A549 (cell line): ENCODE measurements around the gene RIN1. TPM values are rescaled to one million over a fixed set of nuclear protein-coding genes. Genes with fewer than 3 reads are reported as not detected.
A peak's percentile ranks its signal among the peaks of the same experiment; 100 is the strongest.

Source experiments
- ATAC-seq, 2 experiments: fragments of 200-7000 bp in 1 of 2; fragments of >200 bp in 1 of 2; cut with Nextera tagmentation in 1 of 2; cut with Tn5 transposase in 1 of 2; 3 replicates each; pipeline versions ENCODE4 v1.8.0 to v1.9.1; 2018 to 2020; ENCODE audit warnings: mild to moderate bottlenecking in 1 of 2, moderate library complexity in 1 of 2
- CTCF ChIA-PET: fragments of 300-600 bp; sonication (Branson Sonifier 250); formaldehyde crosslinking; extraction: SDS; loops from one replicate; lab custom pipeline; 2021; ENCODE audit warnings: antibody characterized with exemption, inconsistent platforms; lab: Yijun Ruan, JAX
- POLR2A ChIA-PET: fragments of 350-600 bp; formaldehyde crosslinking; extraction: SDS; loops from one replicate; lab custom pipeline; 2021; ENCODE audit warnings: antibody characterized with exemption, inconsistent platforms; lab: Yijun Ruan, JAX
- DNase-seq, 2 experiments: peaks; one replicate each; pipeline versions ENCODE4 v3.0.0 to v3.0.0-alpha.2; 2011 to 2016; ENCODE audit warnings: low read depth in 1 of 2, low spot score in 1 of 2
- FAIRE-seq: peaks from 2 replicates; lab custom pipeline; 2011; peaks lifted over from hg19 to GRCh38; lab: Jason Lieb, UNC
- H3K27ac ChIP-seq, 2 experiments: fragments of >200 bp; sonication (Bioruptor Twin); formaldehyde crosslinking; 3 replicates each; pipeline ENCODE4 v1.5.1; 2016 to 2017
- H3K4me1 ChIP-seq: fragments of >200 bp; sonication (Bioruptor Twin); formaldehyde crosslinking; 3 replicates; pipeline ENCODE4 v1.6.1; 2016
- H3K4me2 ChIP-seq: fragments of >200 bp; sonication (Bioruptor Twin); formaldehyde crosslinking; 3 replicates; pipeline ENCODE4 v1.6.1; 2016
- H3K4me3 ChIP-seq: fragments of >200 bp; sonication (Bioruptor Twin); formaldehyde crosslinking; 3 replicates; pipeline ENCODE4 v1.5.1; 2016
- H3K9me3 ChIP-seq: fragments of >200 bp; sonication (Bioruptor Twin); formaldehyde crosslinking; 3 replicates; pipeline ENCODE4 v1.6.1; 2016
- BCL3 ChIP-seq: fragments of >200 bp; sonication (Bioruptor Twin); formaldehyde crosslinking; IDR thresholded peaks from 3 replicates; pipeline ENCODE4 v1.6.1; 2016
- CEBPB ChIP-seq, 2 experiments: fragments of >200 bp in 1 of 2; sonication (Bioruptor Twin) in 1 of 2; formaldehyde crosslinking in 1 of 2; IDR thresholded peaks; 2 replicates each; pipeline ENCODE4 v1.6.1; 2012 to 2016
- E2F6 ChIP-seq: IDR thresholded peaks from 2 replicates; pipeline ENCODE4 v1.6.1; 2012; ENCODE audit warnings: low read depth, borderline replicate concordance
- ELK1 ChIP-seq: fragments of 150-350 bp; IDR thresholded peaks from 2 replicates; pipeline ENCODE4 v1.6.1; 2014; ENCODE audit warnings: low read depth, mild to moderate bottlenecking, low read length
- HMGXB4 ChIP-seq: fragments of 250-450 bp; sonication (Bioruptor Pico); IDR thresholded peaks from 2 replicates; pipeline ENCODE4 v1.5.0; 2021; ENCODE audit warnings: mild to moderate bottlenecking, moderate library complexity, borderline replicate concordance
- HOXA7 ChIP-seq: fragments of 250-450 bp; sonication (Bioruptor Pico); IDR thresholded peaks from 2 replicates; pipeline ENCODE4 v1.5.0; 2020; ENCODE audit warnings: mild to moderate bottlenecking, moderate library complexity
- HOXB5 ChIP-seq: fragments of 250-450 bp; sonication (Bioruptor Pico); IDR thresholded peaks from 2 replicates; pipeline ENCODE4 v1.5.0; 2020; ENCODE audit warnings: mild to moderate bottlenecking, moderate library complexity
- JUN ChIP-seq, 2 experiments: fragments of >200 bp; sonication (Bioruptor Twin); formaldehyde crosslinking; IDR thresholded peaks; 2 replicates in 1 of 2; 3 replicates in 1 of 2; pipeline ENCODE4 v1.6.1; 2016 to 2017
- KDM1A ChIP-seq: fragments of 200-600 bp; sonication (generic); IDR thresholded peaks from 2 replicates; pipeline ENCODE4 v1.6.1; 2016; ENCODE audit warnings: low read depth, mild to moderate bottlenecking
- KDM5A ChIP-seq: fragments of 200-600 bp; sonication (generic); IDR thresholded peaks from 2 replicates; pipeline ENCODE4 v1.6.1; 2016; ENCODE audit warnings: antibody characterized with exemption, mild to moderate bottlenecking
- MYC ChIP-seq: IDR thresholded peaks from 2 replicates; pipeline ENCODE4 v1.6.1; 2012; ENCODE audit warnings: mild to moderate bottlenecking, inconsistent platforms, low read length, improper control_type of control experiment, borderline replicate concordance
- NFE2L2 ChIP-seq: fragments of 150-350 bp; conservative IDR thresholded peaks from 2 replicates; pipeline ENCODE4 v1.6.1; 2014; ENCODE audit warnings: low read length
- PBX3 ChIP-seq: IDR thresholded peaks from 2 replicates; pipeline ENCODE4 v1.6.1; 2012
- POLR2A ChIP-seq: IDR thresholded peaks from 2 replicates; pipeline ENCODE4 v1.6.1; 2012; ENCODE audit warnings: mild to moderate bottlenecking, low read length
- USF2 ChIP-seq: fragments of 450-650 bp; IDR thresholded peaks from 2 replicates; pipeline ENCODE4 v1.6.1; 2014; ENCODE audit warnings: antibody characterized with exemption
- ZC3H11A ChIP-seq: fragments of 450-650 bp; IDR thresholded peaks from 2 replicates; pipeline ENCODE4 v1.6.1; 2014; ENCODE audit warnings: antibody characterized with exemption, mild to moderate bottlenecking
- WGBS: methylation state at CpG from one replicate; pipeline ENCODE4 v1.1.6; 2017; ENCODE audit errors: missing lambda C conversion rate; 5-methylcytosine and 5-hydroxymethylcytosine counted together
- polyA plus RNA-seq, 4 experiments: library from polyadenylated mRNA; depleted of rRNA in 3 of 4; stranded (reverse); fragments of >200 nt; fragmentation: RNase III in 1 of 4; extraction: RNeasy Plus Mini Kit Qiagen cat#74134 plus additional on column Dnase treatment in 1 of 4; gene quantifications; 2 replicates in 3 of 4; 3 replicates in 1 of 4; pipeline ENCODE4 v1.2.3, GENCODE V29; 2011 to 2017

RIN1 gene
- polyA plus RNA-seq, 2 of the 4 experiments (the other 2 are of a cell fraction), result 2.0 to 9.3 TPM

- Histone ChIP-seq H3K9me3 (no peaks in the 10 kb centered on the region), H3K4me3 (peak overlapping the region; percentile 86; the same call in 1 of the 3 replicates), H3K27ac (peak overlapping the region in 1 of 2 experiments; percentile 96; a peak in 2 of 6 replicates), H3K4me1 (peaks cover 24% of the 10 kb centered on the region), H3K4me2 (peak overlapping the region; percentile 99)
- TF ChIP-seq POLR2A, result no peak
- TF ChIP-seq USF2, result no peak
- TF ChIP-seq HMGXB4, result no peak
- no peak for TF ChIP-seq KDM1A
- TF ChIP-seq CEBPB (IDR thresholded peaks at IDR 0.05), result no peak
- no peak for TF ChIP-seq NFE2L2
- no peak for TF ChIP-seq BCL3
- TF ChIP-seq ZC3H11A, result no peak
- no peak for TF ChIP-seq HOXA7 (CRISPR knock-in tag)
- no peak for TF ChIP-seq PBX3
- no peak for TF ChIP-seq HOXB5
- DNase-seq, result no peak
- POLR2A ChIA-PET, result no interaction called here
- ATAC-seq, result no peak
- CTCF ChIA-PET, result interaction anchor here (1.0 to 8.3 kb wide), 4 partner anchors 24 to 299 kb away, joined by 3 to 63 read pairs (median 10); no protein-coding TSS in a partner anchor
- 88% methylated on average over 10 of the region's 10 CpGs for WGBS
- no peak for FAIRE-seq
Observed at GRCh38 chr11:66287211-66287888, 48.9 kb downstream of the RIN1 start.

- 86% methylated on average over 5 of the region's 5 CpGs for WGBS
- no peak for FAIRE-seq
- DNase-seq, result no peak
Observed at GRCh38 chr11:66286699-66287098, 49.5 kb downstream of the RIN1 start.

More at GRCh38 chr11:66286699-66287098, 49.5 kb downstream of the RIN1 start:
- no peak for ATAC-seq
- Histone ChIP-seq H3K4me3 (no peak overlapping the region), H3K4me2 (no peak overlapping the region), H3K27ac (no peak overlapping the region), H3K4me1 (peaks cover 26% of the 10 kb centered on the region), H3K9me3 (no peaks in the 10 kb centered on the region)
- ChIA-PET CTCF (interaction anchor here (0.8 to 8.3 kb wide), 5 partner anchors 9 to 100 kb away, joined by 3 to 63 read pairs (median 3); partner anchors contain the start of gene CNIH2), POLR2A (no interaction called here)
- no peak for TF ChIP-seq MYC
- no peak for TF ChIP-seq E2F6
- TF ChIP-seq KDM5A, result no peak
- TF ChIP-seq CEBPB (IDR thresholded peaks at IDR 0.05), result no peak
- TF ChIP-seq JUN (IDR thresholded peaks at IDR 0.05), result no peak
- no peak for TF ChIP-seq ELK1
